Liver (tissue), 9 donors: Measurements from ENCODE around the gene PPP3CB. TPM values are rescaled to one million over a fixed set of nuclear protein-coding genes. Genes with fewer than 3 reads are reported as not detected.

Experiments used
- DNase-seq: peaks from one replicate; pipeline ENCODE4 v3.0.0-alpha.2; 2017; ENCODE audit warnings: low spot score
- H3K27ac ChIP-seq, 2 donors: one replicate each; pipeline ENCODE4 v1.7.0; 2013; ENCODE audit warnings: inconsistent platforms in 2 of 2, low read length in 2 of 2, control low read depth in 1 of 2, low read depth in 1 of 2, mild to moderate bottlenecking in 1 of 2
- H3K27me3 ChIP-seq, 4 donors: one replicate each; pipeline versions ENCODE4 v1.6.1 to v1.7.0; 2013; ENCODE audit warnings: low read length in 3 of 4, inconsistent platforms in 1 of 4, mild to moderate bottlenecking in 1 of 4, moderate library complexity in 1 of 4; ENCODE audit not compliant: control insufficient read depth in 4 of 4, insufficient read depth in 4 of 4
- H3K36me3 ChIP-seq, 4 donors: one replicate each; pipeline versions ENCODE4 v1.6.1 to v1.7.0; 2013; ENCODE audit warnings: low read length in 3 of 4, mild to moderate bottlenecking in 3 of 4, low read depth in 1 of 4, moderate library complexity in 1 of 4; ENCODE audit not compliant: control insufficient read depth in 4 of 4, insufficient read depth in 3 of 4
- H3K4me1 ChIP-seq, 4 donors: one replicate each; pipeline versions ENCODE4 v1.6.1 to v1.7.0; 2013; ENCODE audit warnings: low read length in 3 of 4, mild to moderate bottlenecking in 3 of 4, moderate library complexity in 1 of 4; ENCODE audit not compliant: control insufficient read depth in 4 of 4, insufficient read depth in 4 of 4
- H3K4me3 ChIP-seq, 3 donors: one replicate each; pipeline versions ENCODE4 v1.6.1 to v1.7.0; 2013; ENCODE audit warnings: low read length in 3 of 3, control low read depth in 1 of 3, low read depth in 1 of 3, mild to moderate bottlenecking in 1 of 3
- H3K9ac ChIP-seq, 2 donors: one replicate each; pipeline ENCODE4 v1.7.0; 2013; ENCODE audit warnings: low read length in 2 of 2, mild to moderate bottlenecking in 2 of 2, moderate library complexity in 2 of 2, control low read depth in 1 of 2, low read depth in 1 of 2
- H3K9me3 ChIP-seq, 4 donors: one replicate each; pipeline versions ENCODE4 v1.6.1 to v1.7.0; 2013; ENCODE audit warnings: low read length in 3 of 4; ENCODE audit not compliant: control insufficient read depth in 4 of 4
- ATF3 ChIP-seq: IDR thresholded peaks from 2 replicates; pipeline ENCODE4 v1.6.1; 2016; ENCODE audit warnings: antibody characterized with exemption
- CTCF ChIP-seq: fragments of 150-350 bp; IDR thresholded peaks from 2 replicates; pipeline ENCODE4 v1.5.1; 2017; ENCODE audit warnings: improper control_type of control experiment, low read depth, low read length; ENCODE audit not compliant: missing input control
- EGR1 ChIP-seq, 2 donors: IDR thresholded peaks; 2 replicates each; pipeline ENCODE4 v1.6.1; 2016 to 2018; ENCODE audit warnings: antibody characterized with exemption in 2 of 2, low read depth in 2 of 2
- FOXA1 ChIP-seq: IDR thresholded peaks from 2 replicates; pipeline ENCODE4 v1.6.1; 2016; ENCODE audit warnings: antibody characterized with exemption
- FOXA2 ChIP-seq: IDR thresholded peaks from 2 replicates; pipeline ENCODE4 v1.6.1; 2016; ENCODE audit warnings: antibody characterized with exemption
- GABPA ChIP-seq, 2 donors: IDR thresholded peaks in 1 of 2; conservative IDR thresholded peaks in 1 of 2; 2 replicates each; pipeline ENCODE4 v1.6.1; 2016; ENCODE audit warnings: antibody characterized with exemption in 2 of 2, mild to moderate bottlenecking in 1 of 2, moderate library complexity in 1 of 2
- HNF4A ChIP-seq, 2 donors: conservative IDR thresholded peaks; 2 replicates each; pipeline ENCODE4 v1.6.1; 2016; ENCODE audit warnings: antibody characterized with exemption in 2 of 2, mild to moderate bottlenecking in 2 of 2
- HNF4G ChIP-seq: IDR thresholded peaks from 2 replicates; pipeline ENCODE4 v1.6.1; 2016; ENCODE audit warnings: antibody characterized with exemption
- JUND ChIP-seq, 2 donors: IDR thresholded peaks; 2 replicates each; pipeline ENCODE4 v1.6.1; 2016; ENCODE audit warnings: antibody characterized with exemption in 2 of 2
- MAX ChIP-seq: IDR thresholded peaks from 2 replicates; pipeline ENCODE4 v1.6.1; 2016; ENCODE audit warnings: antibody characterized with exemption
- RAD21 ChIP-seq, 2 donors: IDR thresholded peaks; 2 replicates each; pipeline ENCODE4 v1.6.1; 2016; ENCODE audit warnings: antibody characterized with exemption in 2 of 2, mild to moderate bottlenecking in 2 of 2
- REST ChIP-seq: IDR thresholded peaks from 2 replicates; pipeline ENCODE4 v1.6.1; 2016; ENCODE audit warnings: antibody characterized with exemption, mild to moderate bottlenecking
- RXRA ChIP-seq, 2 donors: IDR thresholded peaks; 2 replicates each; pipeline ENCODE4 v1.6.1; 2017 to 2018; ENCODE audit warnings: antibody characterized with exemption in 2 of 2, mild to moderate bottlenecking in 1 of 2
- SP1 ChIP-seq: IDR thresholded peaks from 2 replicates; pipeline ENCODE4 v1.6.1; 2018; ENCODE audit warnings: antibody characterized with exemption, mild to moderate bottlenecking
- TAF1 ChIP-seq: conservative IDR thresholded peaks from 2 replicates; pipeline ENCODE4 v1.6.1; 2016; ENCODE audit warnings: antibody characterized with exemption, mild to moderate bottlenecking
- YY1 ChIP-seq: IDR thresholded peaks from 2 replicates; pipeline ENCODE4 v1.6.1; 2016; ENCODE audit warnings: antibody characterized with exemption, mild to moderate bottlenecking
- ZBTB33 ChIP-seq: IDR thresholded peaks from 2 replicates; pipeline ENCODE4 v1.6.1; 2016; ENCODE audit warnings: antibody characterized with exemption
- WGBS: extraction: QIAGEN DNeasy Blood & Tissue Kit; methylation state at CpG from one replicate; pipeline ENCODE4 v1.1.7; 2013; 5-methylcytosine and 5-hydroxymethylcytosine counted together
- polyA plus RNA-seq, 2 donors: library from polyadenylated mRNA; stranded (reverse) in 1 of 2; unstranded in 1 of 2; fragments of 200-250 nt in 1 of 2; fragments of >200 nt in 1 of 2; fragmentation: Nextera tagmentation in 1 of 2; extraction: Ambion mirVana in 1 of 2; gene quantifications; one replicate each; pipeline versions ENCODE4 v1.2.1 to v1.2.3, GENCODE V29; 2013 to 2015
- total RNA-seq, 2 donors: library from RNA; depleted of rRNA; stranded (reverse); fragments of >200 nt; gene quantifications; one replicate each; pipeline ENCODE4 v1.2.3, GENCODE V29; 2014
- donor health status: healthy.
- donor health status: healthy.
- donor health status: healthy.
- donor health status: healthy.
- donor health status: healthy.

The PPP3CB gene
- total and polyA plus RNA-seq, 4 donors: 5.7 to 22.4 (median 11.4) TPM

GRCh38 chr10:73469579-73469978 lies 26.2 kb downstream of the PPP3CB start:
- peaks cover 3 to 33% (median 22%) of the 10 kb centered on the region in 4 donors for H3K36me3 ChIP-seq
- no peaks in the 10 kb centered on the region for H3K27me3 ChIP-seq
- H3K9ac ChIP-seq: no peak overlapping the region
- no peak overlapping the region for H3K4me3 ChIP-seq
- H3K27ac ChIP-seq: no peak overlapping the region
- no peak for DNase-seq
- no peaks in the 10 kb centered on the region for H3K9me3 ChIP-seq
- peaks cover 0 to 2% (median 0%) of the 10 kb centered on the region in 4 donors for H3K4me1 ChIP-seq
- no peak for TF ChIP-seq RAD21 (IDR thresholded peaks at IDR 0.05)
- TF ChIP-seq RXRA (IDR thresholded peaks at IDR 0.05): no peak
- TF ChIP-seq YY1: no peak
- TF ChIP-seq ATF3: no peak
- no peak for TF ChIP-seq ZBTB33
- no peak for TF ChIP-seq HNF4A (conservative IDR thresholded peaks at IDR 0.05)
- no peak for TF ChIP-seq FOXA2
- no peak for TF ChIP-seq HNF4G
- no peak for TF ChIP-seq FOXA1
- TF ChIP-seq EGR1 (IDR thresholded peaks at IDR 0.05; ENCODE audit: low read depth in 2 of 2): no peak
- no peak for TF ChIP-seq REST
- no peak for TF ChIP-seq SP1
- TF ChIP-seq CTCF: no peak
- TF ChIP-seq MAX: no peak
- no peak for TF ChIP-seq JUND (IDR thresholded peaks at IDR 0.05)

GRCh38 chr10:73467206-73467605 lies 28.6 kb downstream of the PPP3CB start:
- Histone ChIP-seq H3K27me3 (no peaks in the 10 kb centered on the region), H3K4me3 (no peak overlapping the region), H3K27ac (no peak overlapping the region), H3K4me1 (peaks cover 0 to 2% (median 0%) of the 10 kb centered on the region in 4 donors), H3K9ac (no peak overlapping the region), H3K9me3 (no peaks in the 10 kb centered on the region), H3K36me3 (peaks cover 0 to 30% (median 22%) of the 10 kb centered on the region in 4 donors)
- TF ChIP-seq ATF3 (no peak), RAD21 (IDR thresholded peaks at IDR 0.05) (no peak), YY1 (no peak), REST (no peak), SP1 (no peak), TAF1 (no peak), GABPA (IDR thresholded peaks at IDR 0.05 in 1 of 2, conservative IDR thresholded peaks at IDR 0.05 in 1 of 2) (no peak), ZBTB33 (no peak), HNF4G (no peak), EGR1 (IDR thresholded peaks at IDR 0.05; ENCODE audit: low read depth in 2 of 2) (no peak), RXRA (IDR thresholded peaks at IDR 0.05) (no peak), MAX (no peak), JUND (IDR thresholded peaks at IDR 0.05) (no peak), FOXA1 (no peak)
- DNase-seq: no peak
- WGBS: 91% methylated on average over 2 of the region's 2 CpGs
